ENCODE results near the gene CNNM3.

CNNM3 gene

GRCh38 chr2:96843538-96844268 lies 27.6 kb downstream of the CNNM3 start, which contains the start of gene ANKRD23:
ANKRD23 (minus strand) TSS chr2:96844021; CDS start chr2:96843992, 29 bp downstream.
- Histone ChIP-seq H2BK120ac (ENCODE audit: low read depth, low read length) (no peak within 1 kb of the TSS), H3K18ac (ENCODE audit: low read depth in 1 of 2, low read length in 2 of 2) (no peak within 1 kb of the TSS), H2AK5ac (ENCODE audit: low read length, severe bottlenecking) (no peak within 1 kb of the TSS), H3K14ac (ENCODE audit: low read length in 2 of 2) (no peak within 1 kb of the TSS), H3K23ac (ENCODE audit: low read length in 2 of 2) (no peak within 1 kb of the TSS), H3K27me3 (ENCODE audit: control insufficient read depth in 1 of 2, insufficient read depth in 1 of 2, low read length in 2 of 2) (no peaks in the 10 kb centered on the region), H2BK5ac (ENCODE audit: low read depth, low read length, poor library complexity, severe bottlenecking) (no peak within 1 kb of the TSS), H3K27ac (ENCODE audit: low read length, poor library complexity, severe bottlenecking) (no peak within 1 kb of the TSS), H2AFZ (ENCODE audit: low read depth, low read length) (no peak within 1 kb of the TSS), H3K4me3 (ENCODE audit: insufficient read depth in 1 of 2, low read depth in 1 of 2, low read length in 2 of 2) (no peak within 1 kb of the TSS), H3K9ac (ENCODE audit: low read length) (no peak within 1 kb of the TSS), H3K36me3 (ENCODE audit: control insufficient read depth in 1 of 2, insufficient read depth in 2 of 2, low read depth in 1 of 2, low read length in 2 of 2) (peaks cover 26 to 42% of the 10 kb centered on the region in 2 experiments), H3K79me1 (replicated peaks; ENCODE audit: low read length, poor library complexity, severe bottlenecking) (peaks cover 1% of the 10 kb centered on the region), H3K4me2 (ENCODE audit: low read length, poor library complexity, severe bottlenecking) (no peak within 1 kb of the TSS), H3K9me3 (ENCODE audit: control insufficient read depth, low read length) (no peaks in the 10 kb centered on the region), H4K91ac (ENCODE audit: low read length) (no peak within 1 kb of the TSS), H2BK12ac (ENCODE audit: low read length in 2 of 2) (no peak within 1 kb of the TSS), H4K8ac (ENCODE audit: low read length) (no peak within 1 kb of the TSS), H3K4ac (ENCODE audit: low read depth in 1 of 2, low read length in 2 of 2) (no peak within 1 kb of the TSS), H2BK15ac (ENCODE audit: low read depth, poor library complexity, severe bottlenecking) (no peak within 1 kb of the TSS), H3K4me1 (ENCODE audit: control insufficient read depth, insufficient read depth, low read depth, low read length) (no peaks in the 10 kb centered on the region)
- WGBS = 95% methylated on average over 10 of the region's 14 CpGs
- DNase-seq = no peak

- H2AK5ac ChIP-seq (ENCODE audit: low read length, severe bottlenecking) = no peak overlapping the region
- no peaks in the 10 kb centered on the region for H3K9me3 ChIP-seq (ENCODE audit: control insufficient read depth, low read length)
- no peak overlapping the region for H3K14ac ChIP-seq (ENCODE audit: low read length in 2 of 2)
Observed at GRCh38 chr2:96844405-96844808, 28.3 kb downstream of the CNNM3 start.

GRCh38 chr2:96846825-96847224 lies 30.8 kb downstream of the CNNM3 start:
- H3K36me3 ChIP-seq (ENCODE audit: control insufficient read depth in 1 of 2, insufficient read depth in 2 of 2, low read depth in 1 of 2, low read length in 2 of 2) = peaks cover 29 to 38% of the 10 kb centered on the region in 2 experiments
- H3K4ac ChIP-seq (ENCODE audit: low read depth in 1 of 2, low read length in 2 of 2) = no peak overlapping the region
- H2BK12ac ChIP-seq (ENCODE audit: low read length in 2 of 2) = no peak overlapping the region
- H4K8ac ChIP-seq (ENCODE audit: low read length) = no peak overlapping the region
- no peak overlapping the region for H3K27ac ChIP-seq (ENCODE audit: low read length, poor library complexity, severe bottlenecking)
- H3K9me3 ChIP-seq (ENCODE audit: control insufficient read depth, low read length) = no peaks in the 10 kb centered on the region
- H3K23ac ChIP-seq (ENCODE audit: low read length in 2 of 2) = no peak overlapping the region
- H3K4me3 ChIP-seq (ENCODE audit: insufficient read depth in 1 of 2, low read depth in 1 of 2, low read length in 2 of 2) = no peak overlapping the region
- peaks cover 6% of the 10 kb centered on the region for H3K79me1 ChIP-seq (replicated peaks; ENCODE audit: low read length, poor library complexity, severe bottlenecking)
- no peak overlapping the region for H3K9ac ChIP-seq (ENCODE audit: low read length)
- no peak overlapping the region for H2BK5ac ChIP-seq (ENCODE audit: low read depth, low read length, poor library complexity, severe bottlenecking)
- no peak overlapping the region for H2BK120ac ChIP-seq (ENCODE audit: low read depth, low read length)
- no peaks in the 10 kb centered on the region for H3K27me3 ChIP-seq (ENCODE audit: control insufficient read depth in 1 of 2, insufficient read depth in 1 of 2, low read length in 2 of 2)
- H3K18ac ChIP-seq (ENCODE audit: low read depth in 1 of 2, low read length in 2 of 2) = no peak overlapping the region
- no peak overlapping the region for H2BK15ac ChIP-seq (ENCODE audit: low read depth, poor library complexity, severe bottlenecking)
- no peak overlapping the region for H2AK5ac ChIP-seq (ENCODE audit: low read length, severe bottlenecking)
- H3K4me2 ChIP-seq (ENCODE audit: low read length, poor library complexity, severe bottlenecking) = no peak overlapping the region
- no peak overlapping the region for H3K14ac ChIP-seq (ENCODE audit: low read length in 2 of 2)
- H2AFZ ChIP-seq (ENCODE audit: low read depth, low read length) = no peak overlapping the region
- 97% methylated on average over 5 of the region's 5 CpGs for WGBS
- H3K4me1 ChIP-seq (ENCODE audit: control insufficient read depth, insufficient read depth, low read depth, low read length) = no peaks in the 10 kb centered on the region
- no peak overlapping the region for H4K91ac ChIP-seq (ENCODE audit: low read length)
- no peak for DNase-seq

More at GRCh38 chr2:96844405-96844808, 28.3 kb downstream of the CNNM3 start:
- no peak overlapping the region for H3K9ac ChIP-seq (ENCODE audit: low read length)
- no peak overlapping the region for H2BK15ac ChIP-seq (ENCODE audit: low read depth, poor library complexity, severe bottlenecking)
- H3K18ac ChIP-seq (ENCODE audit: low read depth in 1 of 2, low read length in 2 of 2) = no peak overlapping the region
- no peak overlapping the region for H3K4me3 ChIP-seq (ENCODE audit: insufficient read depth in 1 of 2, low read depth in 1 of 2, low read length in 2 of 2)
- peaks cover 1% of the 10 kb centered on the region for H3K79me1 ChIP-seq (replicated peaks; ENCODE audit: low read length, poor library complexity, severe bottlenecking)
- H3K4ac ChIP-seq (ENCODE audit: low read depth in 1 of 2, low read length in 2 of 2) = no peak overlapping the region
- no peak overlapping the region for H3K27ac ChIP-seq (ENCODE audit: low read length, poor library complexity, severe bottlenecking)
- no peak overlapping the region for H2BK12ac ChIP-seq (ENCODE audit: low read length in 2 of 2)
- H4K91ac ChIP-seq (ENCODE audit: low read length) = no peak overlapping the region
- H3K27me3 ChIP-seq (ENCODE audit: control insufficient read depth in 1 of 2, insufficient read depth in 1 of 2, low read length in 2 of 2) = no peaks in the 10 kb centered on the region
- no peak overlapping the region for H2BK120ac ChIP-seq (ENCODE audit: low read depth, low read length)
- no peak overlapping the region for H3K23ac ChIP-seq (ENCODE audit: low read length in 2 of 2)
- H4K8ac ChIP-seq (ENCODE audit: low read length) = no peak overlapping the region
- H2BK5ac ChIP-seq (ENCODE audit: low read depth, low read length, poor library complexity, severe bottlenecking) = no peak overlapping the region
- 96% methylated on average over 17 of the region's 17 CpGs for WGBS
- H3K36me3 ChIP-seq (ENCODE audit: control insufficient read depth in 1 of 2, insufficient read depth in 2 of 2, low read depth in 1 of 2, low read length in 2 of 2) = peaks cover 29 to 35% of the 10 kb centered on the region in 2 experiments
- no peak for DNase-seq
- H2AFZ ChIP-seq (ENCODE audit: low read depth, low read length) = no peak overlapping the region
- H3K4me2 ChIP-seq (ENCODE audit: low read length, poor library complexity, severe bottlenecking) = no peak overlapping the region
- no peaks in the 10 kb centered on the region for H3K4me1 ChIP-seq (ENCODE audit: control insufficient read depth, insufficient read depth, low read depth, low read length)

GRCh38 chr2:96847586-96847985 lies 31.5 kb downstream of the CNNM3 start:
- no peak overlapping the region for H2BK12ac ChIP-seq (ENCODE audit: low read length in 2 of 2)
- H3K9me3 ChIP-seq (ENCODE audit: control insufficient read depth, low read length) = no peaks in the 10 kb centered on the region
- WGBS = 90% methylated on average over 9 of the region's 10 CpGs
- H3K14ac ChIP-seq (ENCODE audit: low read length in 2 of 2) = no peak overlapping the region
- DNase-seq = no peak
- no peak overlapping the region for H3K4me2 ChIP-seq (ENCODE audit: low read length, poor library complexity, severe bottlenecking)
- H2BK120ac ChIP-seq (ENCODE audit: low read depth, low read length) = no peak overlapping the region
- H3K18ac ChIP-seq (ENCODE audit: low read depth in 1 of 2, low read length in 2 of 2) = no peak overlapping the region
- no peak overlapping the region for H3K4me3 ChIP-seq (ENCODE audit: insufficient read depth in 1 of 2, low read depth in 1 of 2, low read length in 2 of 2)
- H2AK5ac ChIP-seq (ENCODE audit: low read length, severe bottlenecking) = no peak overlapping the region
- no peak overlapping the region for H3K23ac ChIP-seq (ENCODE audit: low read length in 2 of 2)
- no peaks in the 10 kb centered on the region for H3K27me3 ChIP-seq (ENCODE audit: control insufficient read depth in 1 of 2, insufficient read depth in 1 of 2, low read length in 2 of 2)
- no peak overlapping the region for H4K8ac ChIP-seq (ENCODE audit: low read length)
- no peak overlapping the region for H2AFZ ChIP-seq (ENCODE audit: low read depth, low read length)
- no peak overlapping the region for H4K91ac ChIP-seq (ENCODE audit: low read length)
- H3K27ac ChIP-seq (ENCODE audit: low read length, poor library complexity, severe bottlenecking) = no peak overlapping the region
- H3K36me3 ChIP-seq (ENCODE audit: control insufficient read depth in 1 of 2, insufficient read depth in 2 of 2, low read depth in 1 of 2, low read length in 2 of 2) = peaks cover 31 to 42% of the 10 kb centered on the region in 2 experiments
- no peak overlapping the region for H3K4ac ChIP-seq (ENCODE audit: low read depth in 1 of 2, low read length in 2 of 2)
- no peaks in the 10 kb centered on the region for H3K4me1 ChIP-seq (ENCODE audit: control insufficient read depth, insufficient read depth, low read depth, low read length)
- no peak overlapping the region for H3K9ac ChIP-seq (ENCODE audit: low read length)
- peaks cover 6% of the 10 kb centered on the region for H3K79me1 ChIP-seq (replicated peaks; ENCODE audit: low read length, poor library complexity, severe bottlenecking)
- H2BK5ac ChIP-seq (ENCODE audit: low read depth, low read length, poor library complexity, severe bottlenecking) = no peak overlapping the region
- no peak overlapping the region for H2BK15ac ChIP-seq (ENCODE audit: low read depth, poor library complexity, severe bottlenecking)
